K562 (cell line): ENCODE data around the gene GPX5. TPM values are rescaled to one million over a fixed set of nuclear protein-coding genes. Genes with fewer than 3 reads are reported as not detected.

ENCODE experiments used
- ATF7 ChIP-seq: fragments of 450-650 bp; IDR thresholded peaks from 2 replicates; pipeline ENCODE4 v1.7.1; 2014; ENCODE audit warnings: mild to moderate bottlenecking, moderate library complexity
- BACH1 ChIP-seq: fragments of 200-800 bp; sonication (Bioruptor generic); IDR thresholded peaks from 2 replicates; pipeline ENCODE4 v1.6.1; 2016; ENCODE audit warnings: missing genetic modification characterization, missing compliant biosample characterization
- CBX2 ChIP-seq: fragments of 200-600 bp; sonication (generic); IDR thresholded peaks from one replicate; pipeline ENCODE4 v1.6.1; 2012; ENCODE audit warnings: mild to moderate bottlenecking, low read length, inconsistent platforms; ENCODE audit not compliant: insufficient read depth, poor library complexity, severe bottlenecking
- CCAR2 ChIP-seq: fragments of 200-400 bp; formaldehyde crosslinking; IDR thresholded peaks from 2 replicates; pipeline ENCODE4 v1.6.1; 2017; ENCODE audit warnings: mild to moderate bottlenecking, low read depth, low read length
- CEBPG ChIP-seq, 3 experiments: fragments of 200-800 bp in 1 of 3; sonication (Bioruptor generic) in 1 of 3; sonication (generic) in 1 of 3; formaldehyde crosslinking in 1 of 3; IDR thresholded peaks in 2 of 3; conservative IDR thresholded peaks in 1 of 3; 2 replicates each; pipeline versions ENCODE4 v1.6.1 to v1.8.0; 2016 to 2022; ENCODE audit warnings: missing compliant biosample characterization in 2 of 3, missing genetic modification characterization in 2 of 3, mild to moderate bottlenecking in 1 of 3, missing genetic modification reagents in 1 of 3
- ETV5 ChIP-seq: sonication (generic); formaldehyde crosslinking; IDR thresholded peaks from 2 replicates; pipeline ENCODE4 v1.4.0; 2020; ENCODE audit warnings: low read depth, mild to moderate bottlenecking, missing genetic modification reagents
- EWSR1 ChIP-seq: fragments of 450-650 bp; IDR thresholded peaks from 2 replicates; pipeline ENCODE4 v1.6.1; 2018; ENCODE audit warnings: borderline replicate concordance, mild to moderate bottlenecking, low read depth, moderate library complexity; ENCODE audit not compliant: partially characterized antibody
- HDAC3 ChIP-seq: fragments of 450-650 bp; IDR thresholded peaks from 2 replicates; pipeline ENCODE4 v1.6.1; 2018; ENCODE audit warnings: borderline replicate concordance, mild to moderate bottlenecking, moderate library complexity; ENCODE audit not compliant: partially characterized antibody
- ILF3 ChIP-seq: fragments of 450-650 bp; IDR thresholded peaks from 2 replicates; pipeline ENCODE4 v1.6.1; 2018; ENCODE audit warnings: antibody characterized with exemption, mild to moderate bottlenecking, moderate library complexity, borderline replicate concordance
- JUN ChIP-seq, 2 experiments: sonication (generic) in 1 of 2; formaldehyde crosslinking in 1 of 2; IDR thresholded peaks; 2 replicates each; pipeline versions ENCODE4 v1.6.1 to v1.8.0; 2012 to 2022; ENCODE audit warnings: borderline replicate concordance in 2 of 2, mild to moderate bottlenecking in 2 of 2, improper control_type of control experiment in 1 of 2, low read depth in 1 of 2, low read length in 1 of 2, missing genetic modification reagents in 1 of 2
- L3MBTL2 ChIP-seq: fragments of 450-650 bp; IDR thresholded peaks from 2 replicates; pipeline ENCODE4 v1.6.1; 2016; ENCODE audit warnings: mild to moderate bottlenecking, moderate library complexity
- MTA2 ChIP-seq: fragments of 450-650 bp; IDR thresholded peaks from 2 replicates; pipeline ENCODE4 v1.6.1; 2016; ENCODE audit warnings: low read depth
- PTRF ChIP-seq: fragments of 450-650 bp; IDR thresholded peaks from 2 replicates; pipeline ENCODE4 v1.6.1; 2016; ENCODE audit warnings: mild to moderate bottlenecking, missing genetic modification characterization, missing compliant biosample characterization
- RCOR1 ChIP-seq, 2 experiments: IDR thresholded peaks; 2 replicates each; pipeline ENCODE4 v1.6.1; 2012; ENCODE audit warnings: low read depth in 2 of 2, low read length in 2 of 2, borderline replicate concordance in 1 of 2, improper control_type of control experiment in 1 of 2
- SMARCE1 ChIP-seq: fragments of 450-650 bp; IDR thresholded peaks from 2 replicates; pipeline ENCODE4 v1.7.1; 2016; ENCODE audit warnings: mild to moderate bottlenecking
- SOX6 ChIP-seq: fragments of 450-650 bp; IDR thresholded peaks from 2 replicates; pipeline ENCODE4 v1.6.1; 2014; ENCODE audit warnings: mild to moderate bottlenecking
- ZNF24 ChIP-seq: fragments of 450-650 bp; IDR thresholded peaks from 2 replicates; pipeline ENCODE4 v1.6.1; 2016
- ZNF316 ChIP-seq: fragments of 450-650 bp; IDR thresholded peaks from 2 replicates; pipeline ENCODE4 v1.6.1; 2016
- polyA plus RNA-seq, 8 experiments: library from polyadenylated mRNA; depleted of rRNA in 4 of 8; stranded (reverse) in 5 of 8; unstranded in 3 of 8; fragments of >200 nt; fragmentation: Nextera tagmentation in 2 of 8; fragmentation: Illumina TruSeq in 1 of 8; extraction: Ambion mirVana in 2 of 8; extraction: Trizol in 1 of 8; gene quantifications; 2 replicates each; pipeline versions ENCODE4 v1.2.1 to v1.2.3, GENCODE V29; 2011 to 2014; ENCODE audit warnings: inconsistent platforms in 1 of 8, missing spikeins in 1 of 8
- total RNA-seq, 7 experiments: library from RNA; depleted of rRNA in 6 of 7; stranded (reverse); fragments of >200 nt in 6 of 7; fragmentation: Illumina TruSeq in 2 of 7; extraction: Trizol in 2 of 7; gene quantifications; 2 replicates each; pipeline versions ENCODE4 v1.2.1 to v1.2.3, GENCODE V29; 2011 to 2021; ENCODE audit warnings: low replicate concordance in 1 of 7
- TF ChIP-seq, protein P1 (sequence below): fragments of 450-650 bp; IDR thresholded peaks from 2 replicates; pipeline ENCODE4 v1.6.1; 2016; ENCODE audit warnings: mild to moderate bottlenecking
- TF ChIP-seq, protein P2 (sequence below), 2 experiments: fragments of 450-650 bp; IDR thresholded peaks; 2 replicates each; pipeline ENCODE4 v1.6.1; 2018; ENCODE audit warnings: mild to moderate bottlenecking in 2 of 2, low read depth in 1 of 2; ENCODE audit not compliant: partially characterized antibody in 2 of 2
- TF ChIP-seq, protein P3 (sequence below): sonication (generic); formaldehyde crosslinking; IDR thresholded peaks from 2 replicates; pipeline ENCODE4 v1.9.0; 2022; ENCODE audit warnings: mild to moderate bottlenecking, missing genetic modification reagents

Gene GPX5
- total and polyA plus RNA-seq, 9 of the 15 experiments (the other 6 are each of a cell fraction or from before 2014, with no cell fraction given) = 0.07 to 0.18 (median 0.15) TPM; not detected in 6

GRCh38 chr6:28480253-28480932 is 45.3 kb upstream of the GPX5 start (continued):
- TF ChIP-seq, protein P1, sequence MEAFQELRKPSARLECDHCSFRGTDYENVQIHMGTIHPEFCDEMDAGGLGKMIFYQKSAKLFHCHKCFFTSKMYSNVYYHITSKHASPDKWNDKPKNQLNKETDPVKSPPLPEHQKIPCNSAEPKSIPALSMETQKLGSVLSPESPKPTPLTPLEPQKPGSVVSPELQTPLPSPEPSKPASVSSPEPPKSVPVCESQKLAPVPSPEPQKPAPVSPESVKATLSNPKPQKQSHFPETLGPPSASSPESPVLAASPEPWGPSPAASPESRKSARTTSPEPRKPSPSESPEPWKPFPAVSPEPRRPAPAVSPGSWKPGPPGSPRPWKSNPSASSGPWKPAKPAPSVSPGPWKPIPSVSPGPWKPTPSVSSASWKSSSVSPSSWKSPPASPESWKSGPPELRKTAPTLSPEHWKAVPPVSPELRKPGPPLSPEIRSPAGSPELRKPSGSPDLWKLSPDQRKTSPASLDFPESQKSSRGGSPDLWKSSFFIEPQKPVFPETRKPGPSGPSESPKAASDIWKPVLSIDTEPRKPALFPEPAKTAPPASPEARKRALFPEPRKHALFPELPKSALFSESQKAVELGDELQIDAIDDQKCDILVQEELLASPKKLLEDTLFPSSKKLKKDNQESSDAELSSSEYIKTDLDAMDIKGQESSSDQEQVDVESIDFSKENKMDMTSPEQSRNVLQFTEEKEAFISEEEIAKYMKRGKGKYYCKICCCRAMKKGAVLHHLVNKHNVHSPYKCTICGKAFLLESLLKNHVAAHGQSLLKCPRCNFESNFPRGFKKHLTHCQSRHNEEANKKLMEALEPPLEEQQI = peak; percentile 65
- TF ChIP-seq CBX2 = no peak
- peak; percentile 63 for TF ChIP-seq SOX6
- TF ChIP-seq ETV5 = peak; percentile 91
- TF ChIP-seq CCAR2 = no peak
- peak; percentile 88 for TF ChIP-seq JUN (IDR thresholded peaks at IDR 0.05; ENCODE audit: borderline replicate concordance, low read depth, low read length)
- TF ChIP-seq JUN (CRISPR knock-in tag; IDR thresholded peaks at IDR 0.05; ENCODE audit: borderline replicate concordance) = no peak
- peak; percentile 51; the same call in 1 of the 2 replicates for TF ChIP-seq L3MBTL2
- TF ChIP-seq EWSR1 = no peak
- TF ChIP-seq, protein P2, sequence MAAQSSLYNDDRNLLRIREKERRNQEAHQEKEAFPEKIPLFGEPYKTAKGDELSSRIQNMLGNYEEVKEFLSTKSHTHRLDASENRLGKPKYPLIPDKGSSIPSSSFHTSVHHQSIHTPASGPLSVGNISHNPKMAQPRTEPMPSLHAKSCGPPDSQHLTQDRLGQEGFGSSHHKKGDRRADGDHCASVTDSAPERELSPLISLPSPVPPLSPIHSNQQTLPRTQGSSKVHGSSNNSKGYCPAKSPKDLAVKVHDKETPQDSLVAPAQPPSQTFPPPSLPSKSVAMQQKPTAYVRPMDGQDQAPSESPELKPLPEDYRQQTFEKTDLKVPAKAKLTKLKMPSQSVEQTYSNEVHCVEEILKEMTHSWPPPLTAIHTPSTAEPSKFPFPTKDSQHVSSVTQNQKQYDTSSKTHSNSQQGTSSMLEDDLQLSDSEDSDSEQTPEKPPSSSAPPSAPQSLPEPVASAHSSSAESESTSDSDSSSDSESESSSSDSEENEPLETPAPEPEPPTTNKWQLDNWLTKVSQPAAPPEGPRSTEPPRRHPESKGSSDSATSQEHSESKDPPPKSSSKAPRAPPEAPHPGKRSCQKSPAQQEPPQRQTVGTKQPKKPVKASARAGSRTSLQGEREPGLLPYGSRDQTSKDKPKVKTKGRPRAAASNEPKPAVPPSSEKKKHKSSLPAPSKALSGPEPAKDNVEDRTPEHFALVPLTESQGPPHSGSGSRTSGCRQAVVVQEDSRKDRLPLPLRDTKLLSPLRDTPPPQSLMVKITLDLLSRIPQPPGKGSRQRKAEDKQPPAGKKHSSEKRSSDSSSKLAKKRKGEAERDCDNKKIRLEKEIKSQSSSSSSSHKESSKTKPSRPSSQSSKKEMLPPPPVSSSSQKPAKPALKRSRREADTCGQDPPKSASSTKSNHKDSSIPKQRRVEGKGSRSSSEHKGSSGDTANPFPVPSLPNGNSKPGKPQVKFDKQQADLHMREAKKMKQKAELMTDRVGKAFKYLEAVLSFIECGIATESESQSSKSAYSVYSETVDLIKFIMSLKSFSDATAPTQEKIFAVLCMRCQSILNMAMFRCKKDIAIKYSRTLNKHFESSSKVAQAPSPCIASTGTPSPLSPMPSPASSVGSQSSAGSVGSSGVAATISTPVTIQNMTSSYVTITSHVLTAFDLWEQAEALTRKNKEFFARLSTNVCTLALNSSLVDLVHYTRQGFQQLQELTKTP (IDR thresholded peaks at IDR 0.05; ENCODE audit: low read depth in 1 of 2, partially characterized antibody in 2 of 2) = peak in 1 of 2 experiments; percentile 24
- TF ChIP-seq MTA2 = peak; percentile 66
- 0 out of 2 replicates have a peak, but pooled peaks have one; percentile 44 for TF ChIP-seq ZNF24
- TF ChIP-seq SMARCE1 = peak; percentile 91
- TF ChIP-seq HDAC3 = peak; percentile 69
- TF ChIP-seq RCOR1 (IDR thresholded peaks at IDR 0.05; ENCODE audit: borderline replicate concordance in 1 of 2, low read depth in 2 of 2, low read length in 2 of 2) = peak; percentile 21 to 75; a peak in 2 of 4 replicates
- TF ChIP-seq ZNF316 = peak; percentile 96
- peak; percentile 94 for TF ChIP-seq ATF7
- TF ChIP-seq, protein P3, sequence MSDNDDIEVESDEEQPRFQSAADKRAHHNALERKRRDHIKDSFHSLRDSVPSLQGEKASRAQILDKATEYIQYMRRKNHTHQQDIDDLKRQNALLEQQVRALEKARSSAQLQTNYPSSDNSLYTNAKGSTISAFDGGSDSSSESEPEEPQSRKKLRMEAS = 0 out of 2 replicates have a peak, but pooled peaks have one; percentile 16
- TF ChIP-seq ILF3 = 0 out of 2 replicates have a peak, but pooled peaks have one; percentile 35
- TF ChIP-seq PTRF (tag) = no peak
- no peak for TF ChIP-seq CEBPG (CRISPR knock-in tag; IDR thresholded peaks at IDR 0.05)
- peak in 1 of 2 experiments; percentile 28; a peak in 1 of 4 replicates for TF ChIP-seq CEBPG (tag; conservative IDR thresholded peaks at IDR 0.05 in 1 of 2, IDR thresholded peaks at IDR 0.05 in 1 of 2)
- peak; percentile 42; the same call in 1 of the 2 replicates for TF ChIP-seq BACH1 (tag)
